K562 (cell line): ENCODE measurements around the gene CD160.

Experiments
- PHB2 ChIP-seq: fragments of 450-650 bp; IDR thresholded peaks from 2 replicates; pipeline ENCODE4 v1.6.1; 2017; ENCODE audit warnings: low read depth
- ZNF146 ChIP-seq: IDR thresholded peaks from one replicate; pipeline ENCODE4 v1.6.1; 2018; ENCODE audit warnings: missing compliant biosample characterization; ENCODE audit not compliant: unreplicated experiment

- TF ChIP-seq PHB2 (no peak), ZNF146 (CRISPR knock-in tag) (no peak)
Measured at GRCh38 chr1:145773423-145773822, 54.1 kb downstream of the CD160 start.
